DND-41 (cell line): Measurements from ENCODE around the gene DPM1.

ENCODE experiments used
- ATAC-seq: fragments of 200-7000 bp; cut with Tn5 transposase; 3 replicates; pipeline ENCODE4 v1.9.1; 2021; ENCODE audit warnings: low read depth; ENCODE audit not compliant: insufficient read depth
- DNase-seq: peaks from one replicate; pipeline ENCODE4 v3.0.0-alpha.2; 2020
- H2AFZ ChIP-seq: 2 replicates; pipeline ENCODE4 v1.6.0; 2012; ENCODE audit warnings: low read depth, low read length
- H3K27ac ChIP-seq: 2 replicates; pipeline ENCODE4 v1.5.1; 2012; ENCODE audit warnings: low read length, inconsistent platforms
- H3K27me3 ChIP-seq: fragments of 200-600 bp; sonication (generic); 2 replicates; pipeline ENCODE4 v1.6.0; 2012; ENCODE audit warnings: low read length, mild to moderate bottlenecking, inconsistent platforms; ENCODE audit not compliant: insufficient read depth, poor library complexity
- H3K36me3 ChIP-seq: 2 replicates; pipeline ENCODE4 v1.5.1; 2012; ENCODE audit warnings: low read length, inconsistent platforms; ENCODE audit not compliant: insufficient read depth
- H3K4me1 ChIP-seq: 2 replicates; pipeline ENCODE4 v1.5.1; 2012; ENCODE audit warnings: mild to moderate bottlenecking, low read length; ENCODE audit not compliant: insufficient read depth
- H3K4me2 ChIP-seq: 2 replicates; pipeline ENCODE4 v1.6.0; 2012; ENCODE audit warnings: mild to moderate bottlenecking, moderate library complexity, low read length, inconsistent platforms; ENCODE audit not compliant: insufficient read depth
- H3K4me3 ChIP-seq, 2 experiments: fragments of 200-600 bp in 1 of 2; shearing (Covaris generic) in 1 of 2; 2 replicates each; pipeline ENCODE4 v1.5.1; 2012 to 2016; ENCODE audit warnings: inconsistent platforms in 2 of 2, low read length in 2 of 2, mild to moderate bottlenecking in 2 of 2, low read depth in 1 of 2, moderate library complexity in 1 of 2
- H3K79me2 ChIP-seq: 2 replicates; pipeline ENCODE4 v1.6.0; 2012; ENCODE audit warnings: low read length, inconsistent platforms; ENCODE audit not compliant: insufficient read depth
- H3K9ac ChIP-seq: 2 replicates; pipeline ENCODE4 v1.6.0; 2012; ENCODE audit warnings: low read depth, mild to moderate bottlenecking, inconsistent platforms, low read length, moderate library complexity
- H3K9me3 ChIP-seq: 2 replicates; pipeline ENCODE4 v1.5.1; 2012; ENCODE audit warnings: low read length, moderate library complexity, mild to moderate bottlenecking, inconsistent platforms; ENCODE audit not compliant: insufficient read depth, severe bottlenecking
- H4K20me1 ChIP-seq: 2 replicates; pipeline ENCODE4 v1.6.0; 2012; ENCODE audit warnings: low read length; ENCODE audit not compliant: insufficient read depth
- CTCF ChIP-seq: IDR thresholded peaks from 2 replicates; pipeline ENCODE4 v1.5.1; 2012; ENCODE audit warnings: borderline replicate concordance, low read length, moderate library complexity, mild to moderate bottlenecking; ENCODE audit not compliant: poor library complexity, severe bottlenecking; ENCODE audit errors: extremely low read depth
- EZH2 ChIP-seq: IDR thresholded peaks from 3 replicates; pipeline ENCODE4 v1.6.1; 2012; ENCODE audit warnings: borderline replicate concordance, low read depth, mild to moderate bottlenecking, moderate library complexity, low read length, inconsistent platforms; ENCODE audit not compliant: severe bottlenecking

The DPM1 gene

GRCh38 chr20:50885068-50885467, 73.3 kb downstream of the DPM1 start:
- ATAC-seq (peak; percentile 25; the same call in 1 of the 3 replicates), DNase-seq (no peak)
- TF ChIP-seq CTCF (no peak), EZH2 (no peak)
- Histone ChIP-seq H4K20me1 (peaks cover 50% of the 10 kb centered on the region; the same call in 1 of the 2 replicates), H3K4me2 (no peak overlapping the region), H3K27me3 (no peaks in the 10 kb centered on the region), H3K9ac (no peak overlapping the region), H3K4me3 (no peak overlapping the region), H3K27ac (no peak overlapping the region), H3K4me1 (no peaks in the 10 kb centered on the region), H2AFZ (no peak overlapping the region), H3K36me3 (peaks cover 25% of the 10 kb centered on the region), H3K79me2 (no peaks in the 10 kb centered on the region), H3K9me3 (no peaks in the 10 kb centered on the region)
